Breast epithelium (tissue), 4 donors: ENCODE results near the gene GAB2. TPM values are rescaled to one million over a fixed set of nuclear protein-coding genes. Genes with fewer than 3 reads are reported as not detected.
"Not testable (repeated sequence)": the region's sequence is repeated elsewhere in the genome, so short reads cannot be mapped to it uniquely, and the experiment has no call there.

Experiments used
- DNase-seq, 2 donors: peaks; one replicate each; pipeline ENCODE4 v3.0.0-alpha.2; 2019; ENCODE audit warnings: low spot score in 2 of 2
- H3K27ac ChIP-seq, 2 donors: fragments of 200-600 bp; sonication (generic) in 1 of 2; one replicate each; pipeline ENCODE4 v1.5.1; 2016 to 2019; ENCODE audit warnings: mild to moderate bottlenecking in 1 of 2
- H3K27me3 ChIP-seq, 2 donors: fragments of 200-600 bp; sonication (generic) in 1 of 2; one replicate each; pipeline versions ENCODE4 v1.5.1 to v1.6.0; 2017 to 2019; ENCODE audit warnings: control low read depth in 1 of 2, mild to moderate bottlenecking in 1 of 2
- H3K36me3 ChIP-seq: fragments of 200-600 bp; one replicate; pipeline ENCODE4 v1.5.1; 2019
- H3K4me1 ChIP-seq, 2 donors: fragments of 200-600 bp; sonication (generic); one replicate each; pipeline ENCODE4 v1.5.1; 2016 to 2019; ENCODE audit warnings: control low read depth in 1 of 2
- H3K4me3 ChIP-seq, 3 donors: fragments of 200-600 bp; sonication (generic); 1 replicate in 2 of 3; 2 replicates in 1 of 3; pipeline ENCODE4 v1.5.1; 2016 to 2019; ENCODE audit warnings: mild to moderate bottlenecking in 3 of 3, moderate library complexity in 2 of 3
- H3K9me3 ChIP-seq, 2 donors: fragments of 200-600 bp; sonication (generic) in 1 of 2; one replicate each; pipeline ENCODE4 v1.5.1; 2016 to 2019; ENCODE audit warnings: control low read depth in 1 of 2
- POLR2A ChIP-seq: fragments of 450-650 bp; IDR thresholded peaks from one replicate; pipeline ENCODE4 v1.6.1; 2016; ENCODE audit warnings: antibody characterized with exemption, mild to moderate bottlenecking, moderate library complexity
- POLR2AphosphoS5 ChIP-seq, 3 donors: sonication (generic); formaldehyde crosslinking; IDR thresholded peaks; one replicate each; pipeline ENCODE4 v1.6.1; 2017; ENCODE audit warnings: antibody characterized with exemption in 3 of 3
- intact Hi-C: fragments of 100-400 bp; cut with DNase I; formaldehyde crosslinking; loops from one replicate; pipeline ENCODE4 v1.15.1; 2023; ENCODE audit warnings: low total_unique reads
- total RNA-seq, 3 donors: library from RNA; depleted of rRNA; stranded (reverse); fragments of >200 nt; gene quantifications; one replicate each; pipeline ENCODE4 v1.1.0, GENCODE V29; 2016
- TF ChIP-seq, protein P1 (sequence below), 3 donors: fragments of 450-650 bp; IDR thresholded peaks; one replicate each; pipeline ENCODE4 v1.5.1; 2016 to 2017; ENCODE audit warnings: antibody characterized with exemption in 3 of 3, mild to moderate bottlenecking in 3 of 3, moderate library complexity in 3 of 3

GAB2 gene
- total RNA-seq, 3 donors from 2014 or later = 22.9 to 43.8 (median 24.9) TPM

DNA sequence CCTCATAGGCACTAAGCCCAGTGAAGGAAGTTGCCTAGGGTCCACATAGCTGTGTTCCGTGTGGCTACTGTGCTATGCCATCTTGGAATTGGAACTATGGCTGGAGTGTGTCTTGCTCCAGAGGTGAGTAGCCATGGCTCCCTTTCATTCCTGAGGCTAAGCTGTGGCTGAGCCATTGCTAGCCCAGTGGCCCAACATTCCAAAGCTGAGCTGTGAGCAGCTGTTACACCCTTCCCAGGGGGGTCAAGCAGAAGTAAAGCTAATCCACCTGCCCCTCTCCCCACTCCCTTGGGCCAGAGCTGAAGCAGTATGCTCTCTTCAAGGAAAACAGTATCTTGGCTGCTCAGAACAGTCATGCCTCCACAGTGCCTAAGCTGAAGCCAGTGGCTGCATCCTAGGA is 177.8 kb downstream of the GAB2 start:
- intact Hi-C loops = no loop called here

DNA sequence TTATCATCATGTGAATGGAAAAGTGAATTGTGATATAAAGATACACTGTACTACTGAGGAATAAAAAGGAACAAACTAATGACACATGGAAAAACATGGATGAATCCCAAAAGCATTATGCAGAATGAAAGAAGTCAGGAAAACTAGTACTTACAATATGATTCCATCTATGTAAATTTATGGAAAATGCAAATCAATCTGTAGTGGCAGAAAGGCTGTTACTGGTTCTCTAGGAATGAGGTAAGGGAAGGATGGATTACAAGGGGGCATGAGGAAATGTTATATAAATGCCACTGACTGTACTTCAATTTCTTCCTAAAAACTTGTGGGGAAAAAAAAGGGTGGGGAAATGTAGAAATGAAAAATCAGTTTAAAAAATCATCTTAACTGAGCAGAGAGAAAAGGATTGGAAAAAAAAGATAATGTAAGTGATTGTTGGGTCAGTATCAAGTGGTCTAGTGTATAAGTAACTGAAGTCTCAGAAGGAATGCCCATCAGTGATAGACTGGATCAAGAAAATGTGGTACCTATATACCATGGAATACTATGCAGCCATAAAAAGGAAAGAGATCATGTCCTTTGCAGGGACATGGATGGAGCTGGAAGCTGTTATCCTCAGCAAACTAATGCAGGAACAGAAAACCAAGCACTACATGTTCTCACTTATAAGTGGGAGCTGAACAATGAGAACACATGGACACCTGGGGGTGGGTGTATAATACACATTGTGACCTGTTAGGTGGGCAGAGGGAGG is 180.2 kb downstream of the GAB2 start:
- TF ChIP-seq, protein P1, sequence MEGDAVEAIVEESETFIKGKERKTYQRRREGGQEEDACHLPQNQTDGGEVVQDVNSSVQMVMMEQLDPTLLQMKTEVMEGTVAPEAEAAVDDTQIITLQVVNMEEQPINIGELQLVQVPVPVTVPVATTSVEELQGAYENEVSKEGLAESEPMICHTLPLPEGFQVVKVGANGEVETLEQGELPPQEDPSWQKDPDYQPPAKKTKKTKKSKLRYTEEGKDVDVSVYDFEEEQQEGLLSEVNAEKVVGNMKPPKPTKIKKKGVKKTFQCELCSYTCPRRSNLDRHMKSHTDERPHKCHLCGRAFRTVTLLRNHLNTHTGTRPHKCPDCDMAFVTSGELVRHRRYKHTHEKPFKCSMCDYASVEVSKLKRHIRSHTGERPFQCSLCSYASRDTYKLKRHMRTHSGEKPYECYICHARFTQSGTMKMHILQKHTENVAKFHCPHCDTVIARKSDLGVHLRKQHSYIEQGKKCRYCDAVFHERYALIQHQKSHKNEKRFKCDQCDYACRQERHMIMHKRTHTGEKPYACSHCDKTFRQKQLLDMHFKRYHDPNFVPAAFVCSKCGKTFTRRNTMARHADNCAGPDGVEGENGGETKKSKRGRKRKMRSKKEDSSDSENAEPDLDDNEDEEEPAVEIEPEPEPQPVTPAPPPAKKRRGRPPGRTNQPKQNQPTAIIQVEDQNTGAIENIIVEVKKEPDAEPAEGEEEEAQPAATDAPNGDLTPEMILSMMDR (IDR thresholded peaks at IDR 0.05) = no peak
- TF ChIP-seq POLR2A = no peak

More for the DNA sequence above, 177.8 kb downstream of the GAB2 start:
- H3K36me3 ChIP-seq = no peaks in the 10 kb centered on the region
- TF ChIP-seq POLR2AphosphoS5 (IDR thresholded peaks at IDR 0.05) = no peak
- TF ChIP-seq POLR2A = no peak
- TF ChIP-seq, protein P1 (IDR thresholded peaks at IDR 0.05) = no peak
- no peak overlapping the region for H3K4me3 ChIP-seq
- no peaks in the 10 kb centered on the region for H3K27me3 ChIP-seq
- H3K27ac ChIP-seq = no peak overlapping the region
- no peak for DNase-seq
- peaks cover 0 to 4% of the 10 kb centered on the region in 2 donors for H3K9me3 ChIP-seq
- no peaks in the 10 kb centered on the region for H3K4me1 ChIP-seq

DNA sequence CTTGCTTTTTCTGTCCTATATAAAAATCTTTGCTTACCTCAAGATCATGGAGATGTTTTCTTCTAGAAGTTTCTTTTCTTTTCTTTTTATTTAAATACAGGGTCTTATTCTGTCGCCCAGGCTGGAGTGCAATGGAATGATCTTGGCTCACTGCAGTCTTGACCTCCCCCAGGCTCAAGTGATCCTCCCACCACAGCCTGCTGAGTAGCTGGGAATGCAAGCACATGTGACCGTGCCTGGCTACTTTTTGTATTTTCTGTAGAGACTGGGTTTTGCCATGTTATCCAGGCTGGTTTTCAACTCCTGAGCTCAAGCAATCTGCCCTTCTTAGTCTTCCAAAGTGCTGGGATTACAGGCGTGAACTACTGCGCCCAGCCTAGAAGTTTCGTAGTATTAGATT is 183.6 kb downstream of the GAB2 start:
- H3K9me3 ChIP-seq = no peaks in the 10 kb centered on the region
- no peaks in the 10 kb centered on the region for H3K4me1 ChIP-seq
- H3K27ac ChIP-seq = no peak overlapping the region
- H3K36me3 ChIP-seq = no peaks in the 10 kb centered on the region
- no peaks in the 10 kb centered on the region for H3K27me3 ChIP-seq
- intact Hi-C loops = no loop called here
- no peak for TF ChIP-seq POLR2A
- TF ChIP-seq, protein P1 (IDR thresholded peaks at IDR 0.05) = no peak
- no peak for TF ChIP-seq POLR2AphosphoS5 (IDR thresholded peaks at IDR 0.05)
- no peak for DNase-seq
- no peak overlapping the region for H3K4me3 ChIP-seq

More for the DNA sequence above, 180.2 kb downstream of the GAB2 start:
- H3K27me3 ChIP-seq = no peaks in the 10 kb centered on the region
- H3K9me3 ChIP-seq = peaks cover 0 to 4% of the 10 kb centered on the region in 2 donors
- no peaks in the 10 kb centered on the region for H3K36me3 ChIP-seq
- no peak overlapping the region for H3K4me3 ChIP-seq
- intact Hi-C loops = no loop called here
- DNase-seq = no peak
- no peak overlapping the region for H3K27ac ChIP-seq
- H3K4me1 ChIP-seq = no peaks in the 10 kb centered on the region

DNA sequence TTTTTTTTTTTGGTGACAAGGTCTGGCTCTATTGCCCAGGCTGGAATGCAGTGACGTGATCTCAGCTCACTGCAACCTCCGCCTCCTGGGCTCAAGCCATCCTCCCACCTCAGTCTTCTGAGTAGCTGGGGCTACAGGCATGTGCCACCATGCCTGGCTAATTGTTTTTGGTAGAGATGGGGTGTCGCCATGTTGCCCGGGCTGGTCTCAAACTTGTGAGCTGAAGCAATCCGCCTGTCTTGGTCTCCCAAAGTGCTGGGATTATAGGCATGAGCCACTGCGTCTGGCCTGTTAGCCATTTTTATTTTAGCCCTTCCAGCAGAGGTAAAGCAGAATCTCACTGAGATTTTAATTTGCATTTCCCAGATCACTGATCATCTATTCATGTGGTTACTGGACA is 184.6 kb downstream of the GAB2 start:
- H3K9me3 ChIP-seq, H3K4me1 ChIP-seq, H3K36me3 ChIP-seq, H3K27me3 ChIP-seq, H3K4me3 ChIP-seq, H3K27ac ChIP-seq, intact Hi-C loops, DNase-seq: not testable (repeated sequence)

DNA sequence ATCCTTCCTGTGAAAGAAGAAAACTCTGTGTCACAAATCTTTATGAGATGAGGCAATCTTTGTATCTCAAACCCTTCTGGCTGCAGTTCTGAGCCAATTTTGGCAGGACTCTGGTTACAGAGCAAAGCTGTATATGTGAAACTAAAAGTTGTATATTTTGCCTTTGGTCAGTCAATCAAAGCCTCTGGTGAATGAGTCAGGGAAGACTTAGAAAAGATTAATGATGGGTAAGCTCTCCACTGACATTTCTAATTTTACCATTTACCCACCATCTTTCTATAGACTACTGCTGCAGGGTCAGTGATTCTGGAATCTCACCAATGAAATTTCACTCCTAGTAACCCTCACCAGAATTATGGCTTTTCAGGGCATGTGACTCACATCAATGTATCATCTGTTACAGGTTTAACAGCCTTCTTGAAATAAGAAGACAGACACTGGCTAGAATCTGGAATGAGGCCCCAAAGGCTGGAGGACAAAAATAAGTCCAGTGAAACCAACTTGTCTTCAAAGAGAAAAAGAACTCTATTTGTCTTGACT is 185.6 kb downstream of the GAB2 start:
- H3K4me1 ChIP-seq = no peaks in the 10 kb centered on the region
- H3K4me3 ChIP-seq = no peak overlapping the region
- H3K36me3 ChIP-seq = no peaks in the 10 kb centered on the region
- no peak overlapping the region for H3K27ac ChIP-seq
- intact Hi-C loops = no loop called here
- no peaks in the 10 kb centered on the region for H3K27me3 ChIP-seq
- DNase-seq = no peak
- no peaks in the 10 kb centered on the region for H3K9me3 ChIP-seq
- TF ChIP-seq POLR2A = no peak
- TF ChIP-seq, protein P1 (IDR thresholded peaks at IDR 0.05) = no peak
- TF ChIP-seq POLR2AphosphoS5 (IDR thresholded peaks at IDR 0.05) = no peak
